ENCODE measurements around the gene PDS5B. TPM values are rescaled to one million over a fixed set of nuclear protein-coding genes. Genes with fewer than 3 reads are reported as not detected.
"Not testable (repeated sequence)": the region's sequence is repeated elsewhere in the genome, so short reads cannot be mapped to it uniquely, and the experiment has no call there.

The PDS5B gene
- total RNA-seq, 4 donors from 2014 or later, result 10.0 to 91.3 (median 32.1) TPM

GRCh38 chr13:32824675-32825074, 238.4 kb downstream of the PDS5B start:
- peak overlapping the region in 1 of 4 donors; percentile 8 for H3K27ac ChIP-seq

DNA sequence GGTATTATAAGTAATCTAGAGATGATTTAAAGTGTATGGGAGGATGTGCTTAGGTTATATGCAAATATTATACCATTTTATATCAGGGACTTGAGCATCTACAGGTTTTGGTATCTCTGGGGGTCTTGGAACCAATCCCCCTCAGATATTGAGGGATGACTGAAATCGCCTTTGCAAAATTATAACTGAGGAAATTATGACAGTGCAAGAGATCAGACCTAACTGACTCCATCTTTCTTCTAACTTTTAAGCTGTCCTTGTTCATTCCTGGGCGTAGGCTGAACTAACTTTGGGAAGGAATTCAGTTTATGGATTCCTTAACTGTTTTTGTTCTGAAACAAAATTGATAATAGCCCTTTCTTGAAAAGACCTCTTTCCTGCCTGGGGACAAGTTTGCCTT, 239.2 kb downstream of the PDS5B start:
- Histone ChIP-seq H3K4me1 (no peaks in the 10 kb centered on the region), H3K27me3 (no peaks in the 10 kb centered on the region), H3K27ac (peak overlapping the region in 1 of 4 donors; percentile 8), H3K4me3 (no peak overlapping the region), H3K9me3 (no peaks in the 10 kb centered on the region), H3K36me3 (no peaks in the 10 kb centered on the region)
- TF ChIP-seq EP300 (IDR thresholded peaks at IDR 0.05; ENCODE audit: low read depth), result no peak
- TF ChIP-seq CTCF (IDR thresholded peaks at IDR 0.05), result no peak
- TF ChIP-seq POLR2A (IDR thresholded peaks at IDR 0.05), result no peak
- no peak for TF ChIP-seq POLR2AphosphoS5 (IDR thresholded peaks at IDR 0.05)
- in situ Hi-C loops (cut with MboI; ENCODE audit: low pct_ligation_motif_present in 1 of 4, low pct_unique_long_range_greater_than_20kb in 1 of 4, low sequenced_read_pairs in 3 of 4) (no loop called here), intact Hi-C loops (cut with DNase I; ENCODE audit: low total_unique reads) (no loop called here)
- no peak for DNase-seq
- 89% methylated on average over 2 of the region's 2 CpGs; no CpG with 5 or more reads in 1 of the 2 donors for WGBS, 2 donors (ENCODE audit: low coverage in 1 of 2)

More at GRCh38 chr13:32824675-32825074, 238.4 kb downstream of the PDS5B start:
- Histone ChIP-seq H3K9me3 (no peaks in the 10 kb centered on the region), H3K27me3 (no peaks in the 10 kb centered on the region), H3K4me3 (no peak overlapping the region), H3K36me3 (no peaks in the 10 kb centered on the region), H3K4me1 (no peaks in the 10 kb centered on the region)
- TF ChIP-seq EP300 (IDR thresholded peaks at IDR 0.05; ENCODE audit: low read depth), result no peak
- peak; percentile 7 to 57 (median 49) for TF ChIP-seq POLR2AphosphoS5 (IDR thresholded peaks at IDR 0.05)
- intact Hi-C loops (cut with DNase I; ENCODE audit: low total_unique reads) (no loop called here), in situ Hi-C loops (cut with MboI; ENCODE audit: low pct_ligation_motif_present in 1 of 4, low pct_unique_long_range_greater_than_20kb in 1 of 4, low sequenced_read_pairs in 3 of 4) (no loop called here)
- DNase-seq, result no peak
- WGBS, 2 donors (ENCODE audit: low coverage in 1 of 2), result 57 to 65% methylated on average over 1 to 7 of the region's 7 CpGs

GRCh38 chr13:32826372-32826771, 240.1 kb downstream of the PDS5B start:
- H3K27me3 ChIP-seq; H3K4me1 ChIP-seq; in situ Hi-C loops (cut with MboI; ENCODE audit: low pct_ligation_motif_present in 1 of 4, low pct_unique_long_range_greater_than_20kb in 1 of 4, low sequenced_read_pairs in 3 of 4); H3K27ac ChIP-seq; intact Hi-C loops (cut with DNase I; ENCODE audit: low total_unique reads); H3K36me3 ChIP-seq; DNase-seq; H3K9me3 ChIP-seq; H3K4me3 ChIP-seq: not testable (repeated sequence)
- WGBS, 2 donors (ENCODE audit: low coverage in 1 of 2), result 82% methylated on average over 5 of the region's 5 CpGs; no CpG with 5 or more reads in 1 of the 2 donors

Small RNA genes lying within 50 kb of the gene (small RNA-seq; reads per million reads assigned to genes)
- 0 reads per million in 4 donors for gene RNY1P4

Other genes with a start within 250 kb of the PDS5B start
- gene N4BP2L1, start 158.3 kb upstream of the PDS5B start, total RNA-seq, result 10 to 100 TPM in 2 of 4 donors, 1 to 10 TPM in 2; 1.5 to 25.1 (median 8.9) TPM
- gene N4BP2L2, start 47.7 kb upstream of the PDS5B start, total RNA-seq, result 100 to 1,000 TPM in 2 of 4 donors, 10 to 100 TPM in 2; 64.0 to 231 (median 123) TPM